ENCODE measurements around the gene CLDN3.

Gene CLDN3

GRCh38 chr7:73786588-73786987, 16.5 kb upstream of the CLDN3 start:
- DNase-seq (ENCODE audit: low read depth), result no peak
- TF ChIP-seq CTCF (conservative IDR thresholded peaks at IDR 0.05; ENCODE audit: low read depth, low read length), result no peak
- H3K4me3 ChIP-seq (ENCODE audit: low read depth, low read length), result no peak overlapping the region

- TF ChIP-seq CTCF (conservative IDR thresholded peaks at IDR 0.05; ENCODE audit: low read depth, low read length), result no peak
- H3K4me3 ChIP-seq (ENCODE audit: low read depth, low read length), result no peak overlapping the region
- peak; percentile 9 for DNase-seq (ENCODE audit: low read depth)
These were observed 9.4 kb upstream of the CLDN3 start for GRCh38 chr7:73779517-73779916.

GRCh38 chr7:73778801-73779389, 8.8 kb upstream of the CLDN3 start:
- DNase-seq (ENCODE audit: low read depth), result no peak
- no peak for TF ChIP-seq CTCF (conservative IDR thresholded peaks at IDR 0.05; ENCODE audit: low read depth, low read length)

GRCh38 chr7:73774923-73775322, 4.9 kb upstream of the CLDN3 start:
- no peak overlapping the region for H3K4me3 ChIP-seq (ENCODE audit: low read depth, low read length)
- no peak for TF ChIP-seq CTCF (conservative IDR thresholded peaks at IDR 0.05; ENCODE audit: low read depth, low read length)
- peak; percentile 27 for DNase-seq (ENCODE audit: low read depth)

More at GRCh38 chr7:73778801-73779389, 8.8 kb upstream of the CLDN3 start:
- H3K4me3 ChIP-seq (ENCODE audit: low read depth, low read length), result no peak overlapping the region

- no peak for TF ChIP-seq CTCF (conservative IDR thresholded peaks at IDR 0.05; ENCODE audit: low read depth, low read length)
- no peak for DNase-seq (ENCODE audit: low read depth)
- H3K4me3 ChIP-seq (ENCODE audit: low read depth, low read length), result no peak overlapping the region
These were observed 3.8 kb upstream of the CLDN3 start for GRCh38 chr7:73773700-73774517.

GRCh38 chr7:73770860-73771670, 995 bp upstream of the CLDN3 start:
- DNase-seq (ENCODE audit: low read depth), result no peak
- TF ChIP-seq CTCF (conservative IDR thresholded peaks at IDR 0.05; ENCODE audit: low read depth, low read length), result no peak
- no peak overlapping the region for H3K4me3 ChIP-seq (ENCODE audit: low read depth, low read length)

Measured in choroid plexus epithelial cell (primary cell).